Hepatocyte (in vitro differentiated cells): ENCODE measurements around the gene HSPB8. TPM values are rescaled to one million over a fixed set of nuclear protein-coding genes. Genes with fewer than 3 reads are reported as not detected.

ENCODE experiments used
- DNase-seq: peaks from one replicate; pipeline ENCODE4 v3.0.0-alpha.2; 2016; ENCODE audit warnings: low spot score
- H2AFZ ChIP-seq: fragments of 200-600 bp; sonication (generic); 2 replicates; pipeline ENCODE4 v1.6.0; 2016; ENCODE audit warnings: antibody characterized with exemption, mild to moderate bottlenecking
- H3K27ac ChIP-seq: fragments of 200-600 bp; sonication (generic); 2 replicates; pipeline ENCODE4 v1.5.1; 2016; ENCODE audit warnings: mild to moderate bottlenecking
- H3K27me3 ChIP-seq: fragments of 200-600 bp; sonication (generic); 2 replicates; pipeline ENCODE4 v1.6.1; 2016
- H3K36me3 ChIP-seq: fragments of 200-600 bp; sonication (generic); replicated peaks from 2 replicates; pipeline ENCODE4 v1.5.1; 2016; ENCODE audit warnings: low read depth; ENCODE audit not compliant: insufficient read depth
- H3K4me1 ChIP-seq: fragments of 200-600 bp; sonication (generic); 2 replicates; pipeline ENCODE4 v1.5.1; 2016; ENCODE audit warnings: mild to moderate bottlenecking, moderate library complexity; ENCODE audit not compliant: insufficient read depth
- H3K4me2 ChIP-seq: fragments of 200-600 bp; sonication (generic); 2 replicates; pipeline ENCODE4 v1.6.0; 2016
- H3K4me3 ChIP-seq: fragments of 200-600 bp; sonication (generic); 2 replicates; pipeline ENCODE4 v1.5.1; 2016; ENCODE audit warnings: mild to moderate bottlenecking
- H3K79me2 ChIP-seq: fragments of 200-600 bp; sonication (generic); 2 replicates; pipeline ENCODE4 v1.6.0; 2017; ENCODE audit warnings: mild to moderate bottlenecking
- H3K9me2 ChIP-seq: fragments of 200-600 bp; sonication (generic); replicated peaks from 2 replicates; pipeline ENCODE4 v1.6.0; 2017; ENCODE audit warnings: mild to moderate bottlenecking; ENCODE audit not compliant: insufficient read depth
- H3K9me3 ChIP-seq: fragments of 200-600 bp; sonication (generic); 2 replicates; pipeline ENCODE4 v1.5.1; 2016; ENCODE audit warnings: low read depth, mild to moderate bottlenecking
- H4K20me1 ChIP-seq: fragments of 200-600 bp; sonication (generic); 2 replicates; pipeline ENCODE4 v1.6.0; 2016; ENCODE audit warnings: mild to moderate bottlenecking; ENCODE audit not compliant: insufficient read depth, poor library complexity, severe bottlenecking
- CTCF ChIP-seq: fragments of 200-600 bp; sonication (generic); IDR thresholded peaks from 2 replicates; pipeline ENCODE4 v1.5.1; 2016; ENCODE audit warnings: antibody characterized with exemption, mild to moderate bottlenecking; ENCODE audit not compliant: poor library complexity
- EZH2 ChIP-seq: fragments of 200-600 bp; sonication (generic); IDR thresholded peaks from 2 replicates; pipeline ENCODE4 v1.6.1; 2016; ENCODE audit warnings: antibody characterized with exemption, mild to moderate bottlenecking, borderline replicate concordance
- EZH2phosphoT487 ChIP-seq: fragments of 200-600 bp; sonication (generic); IDR thresholded peaks from one replicate; pipeline ENCODE4 v1.6.1; 2018; ENCODE audit warnings: antibody characterized with exemption, mild to moderate bottlenecking, low read depth, moderate library complexity; ENCODE audit not compliant: unreplicated experiment, severe bottlenecking
- WGBS: methylation state at CpG from one replicate; pipeline ENCODE4 v1.1.6; 2016; ENCODE audit warnings: low lambda C conversion rate; ENCODE audit errors: missing lambda C conversion rate; 5-methylcytosine and 5-hydroxymethylcytosine counted together
- polyA plus RNA-seq: library from polyadenylated mRNA; unstranded; fragments of >200 nt; fragmentation: Nextera tagmentation; extraction: Ambion mirVana; gene quantifications from 2 replicates; pipeline ENCODE4 v1.2.1, GENCODE V29; 2016
- total RNA-seq: library from RNA; depleted of rRNA; stranded (reverse); fragments of >200 nt; gene quantifications from 2 replicates; pipeline ENCODE4 v1.2.3, GENCODE V29; 2014

Gene HSPB8
- total and polyA plus RNA-seq, 2 experiments from 2014 or later, result 28.5 to 39.7 TPM

- no peak overlapping the region for H2AFZ ChIP-seq
- H3K36me3 ChIP-seq, result no peaks in the 10 kb centered on the region
- no peaks in the 10 kb centered on the region for H3K9me3 ChIP-seq
- H3K79me2 ChIP-seq, result no peaks in the 10 kb centered on the region
- H3K9me2 ChIP-seq, result no peaks in the 10 kb centered on the region
- WGBS, result 89% methylated on average over 7 of the region's 7 CpGs
- H3K27me3 ChIP-seq, result no peaks in the 10 kb centered on the region
- no peaks in the 10 kb centered on the region for H3K4me1 ChIP-seq
- no peak overlapping the region for H3K4me2 ChIP-seq
- H3K27ac ChIP-seq, result no peak overlapping the region
- DNase-seq, result no peak
- H4K20me1 ChIP-seq, result no peaks in the 10 kb centered on the region
- TF ChIP-seq CTCF (no peak), EZH2 (no peak), EZH2phosphoT487 (no peak)
- no peak overlapping the region for H3K4me3 ChIP-seq
These were observed 20.3 kb upstream of the HSPB8 start for GRCh38 chr12:119158402-119158801.

DNA sequence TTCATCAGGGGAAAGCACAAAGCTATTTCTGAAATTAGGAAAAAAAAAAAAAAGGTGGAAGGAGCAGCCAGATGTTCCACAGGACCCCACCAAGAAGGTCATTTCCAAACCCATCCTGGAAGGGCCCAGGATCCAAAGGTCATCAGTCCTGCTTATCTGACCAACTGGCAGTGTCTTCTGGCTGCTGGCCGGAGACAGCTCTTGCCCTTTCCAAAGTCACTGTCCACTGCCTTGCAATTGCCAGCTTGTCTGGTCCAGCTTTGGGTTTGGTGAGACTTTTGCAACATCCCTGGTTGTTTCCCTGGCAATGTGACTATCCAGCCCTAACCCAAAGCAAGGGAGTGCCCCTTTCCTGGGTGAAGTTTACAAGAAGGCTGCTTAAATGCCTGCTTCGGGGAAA is 18.9 kb upstream of the HSPB8 start:
- Histone ChIP-seq H3K4me2 (no peak overlapping the region), H3K27ac (no peak overlapping the region), H3K9me3 (no peaks in the 10 kb centered on the region), H3K27me3 (no peaks in the 10 kb centered on the region), H4K20me1 (no peaks in the 10 kb centered on the region), H3K79me2 (no peaks in the 10 kb centered on the region), H3K4me3 (no peak overlapping the region), H2AFZ (no peak overlapping the region), H3K4me1 (no peaks in the 10 kb centered on the region), H3K9me2 (no peaks in the 10 kb centered on the region), H3K36me3 (no peaks in the 10 kb centered on the region)
- DNase-seq, result no peak
- WGBS, result 81% methylated on average over 2 of the region's 2 CpGs
- TF ChIP-seq EZH2phosphoT487 (no peak), CTCF (no peak), EZH2 (no peak)

DNA sequence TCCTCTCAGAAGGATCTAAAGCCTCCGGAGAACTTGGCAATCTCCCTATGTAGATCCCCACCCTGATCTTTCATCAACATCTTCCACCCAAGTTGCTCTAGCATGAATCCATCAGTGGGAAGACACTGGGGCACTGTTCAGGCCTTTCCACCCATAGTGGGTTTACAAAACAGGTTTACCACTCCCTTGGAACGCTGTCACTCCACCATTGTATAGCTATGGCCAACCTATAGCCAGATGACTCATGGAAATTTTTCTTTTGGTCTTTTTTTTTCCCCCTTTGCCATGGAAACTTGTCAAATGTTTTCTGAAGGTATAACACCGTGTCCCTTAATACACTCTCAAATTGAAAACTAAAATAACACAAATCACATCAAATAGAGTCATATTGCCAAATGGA is 10.8 kb upstream of the HSPB8 start:
- H3K4me1 ChIP-seq, result peaks cover 6% of the 10 kb centered on the region
- no peaks in the 10 kb centered on the region for H4K20me1 ChIP-seq
- no peak overlapping the region for H3K4me3 ChIP-seq
- no peaks in the 10 kb centered on the region for H3K9me3 ChIP-seq
- H3K79me2 ChIP-seq, result no peaks in the 10 kb centered on the region
- no peak overlapping the region for H3K27ac ChIP-seq
- no peak overlapping the region for H3K4me2 ChIP-seq
- H3K9me2 ChIP-seq, result no peaks in the 10 kb centered on the region
- TF ChIP-seq EZH2phosphoT487 (no peak), EZH2 (no peak), CTCF (no peak)
- H3K27me3 ChIP-seq, result no peaks in the 10 kb centered on the region
- WGBS, result 91% methylated on average over 3 of the region's 3 CpGs
- no peaks in the 10 kb centered on the region for H3K36me3 ChIP-seq
- no peak overlapping the region for H2AFZ ChIP-seq
- DNase-seq, result no peak

DNA sequence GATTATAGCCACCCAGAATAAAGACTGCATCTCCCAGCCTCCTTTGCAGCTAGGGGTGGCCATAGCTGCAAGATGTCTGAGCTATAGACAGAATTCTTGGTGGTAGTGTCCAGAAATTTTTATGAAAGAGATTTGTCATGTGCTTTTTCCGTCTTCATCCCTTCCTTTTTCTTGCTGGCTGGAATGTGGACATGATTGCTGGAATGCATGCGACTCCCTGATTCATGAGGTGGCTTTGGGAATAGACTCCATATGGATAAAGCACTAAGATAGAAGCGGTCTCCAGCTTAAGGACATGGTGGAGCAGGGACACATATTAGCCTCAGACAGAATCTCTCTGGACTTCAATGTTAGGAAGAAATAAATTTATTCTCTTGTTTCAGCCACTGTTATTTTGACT is 10.0 kb upstream of the HSPB8 start:
- Histone ChIP-seq H3K27me3 (no peaks in the 10 kb centered on the region), H4K20me1 (no peaks in the 10 kb centered on the region), H3K27ac (peak overlapping the region; percentile 70), H3K9me2 (no peaks in the 10 kb centered on the region), H3K79me2 (no peaks in the 10 kb centered on the region), H3K4me3 (no peak overlapping the region), H3K9me3 (no peaks in the 10 kb centered on the region), H2AFZ (no peak overlapping the region), H3K36me3 (no peaks in the 10 kb centered on the region), H3K4me1 (peaks cover 6% of the 10 kb centered on the region), H3K4me2 (no peak overlapping the region)
- 84% methylated on average over 3 of the region's 3 CpGs for WGBS
- DNase-seq, result no peak
- no peak for TF ChIP-seq EZH2phosphoT487
- TF ChIP-seq EZH2, result no peak
- TF ChIP-seq CTCF, result no peak
